ENCODE data around the gene TOPBP1. TPM values are rescaled to one million over a fixed set of nuclear protein-coding genes. Genes with fewer than 3 reads are reported as not detected.

TOPBP1 gene
- total and polyA plus RNA-seq, 2 of the 8 experiments (the other 6 are each of a cell fraction or from before 2014, with no cell fraction given), result 19.7 to 35.9 TPM

DNA sequence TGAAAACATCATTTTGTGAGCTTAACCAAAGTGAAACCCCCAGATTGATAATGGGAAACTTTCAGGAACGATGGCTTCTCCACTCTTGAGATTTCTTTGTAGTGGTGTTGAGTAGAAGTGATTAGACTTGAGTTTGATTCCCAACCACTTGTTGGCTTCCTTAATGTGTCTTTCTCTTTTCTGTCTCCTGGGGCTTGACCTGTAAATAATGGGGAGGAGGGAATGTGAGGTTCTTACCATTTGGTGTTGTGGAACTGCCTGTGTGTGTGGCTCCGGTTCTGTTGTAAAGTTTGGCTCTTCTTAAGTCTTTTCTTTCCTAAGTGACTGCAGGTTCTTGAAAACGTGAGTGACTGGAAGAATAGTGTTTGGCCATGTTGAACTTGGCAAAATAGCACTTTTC lies 85.6 kb downstream of the TOPBP1 start (continued):
- TF ChIP-seq, protein P1, sequence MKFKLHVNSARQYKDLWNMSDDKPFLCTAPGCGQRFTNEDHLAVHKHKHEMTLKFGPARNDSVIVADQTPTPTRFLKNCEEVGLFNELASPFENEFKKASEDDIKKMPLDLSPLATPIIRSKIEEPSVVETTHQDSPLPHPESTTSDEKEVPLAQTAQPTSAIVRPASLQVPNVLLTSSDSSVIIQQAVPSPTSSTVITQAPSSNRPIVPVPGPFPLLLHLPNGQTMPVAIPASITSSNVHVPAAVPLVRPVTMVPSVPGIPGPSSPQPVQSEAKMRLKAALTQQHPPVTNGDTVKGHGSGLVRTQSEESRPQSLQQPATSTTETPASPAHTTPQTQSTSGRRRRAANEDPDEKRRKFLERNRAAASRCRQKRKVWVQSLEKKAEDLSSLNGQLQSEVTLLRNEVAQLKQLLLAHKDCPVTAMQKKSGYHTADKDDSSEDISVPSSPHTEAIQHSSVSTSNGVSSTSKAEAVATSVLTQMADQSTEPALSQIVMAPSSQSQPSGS (IDR thresholded peaks at IDR 0.05; ENCODE audit: low read length), result no peak
- TF ChIP-seq SAP30 (IDR thresholded peaks at IDR 0.05; ENCODE audit: insufficient read depth, insufficient replicate concordance, low read length), result no peak
- TF ChIP-seq PHF8 (conservative IDR thresholded peaks at IDR 0.05; ENCODE audit: low read depth, low read length), result no peak
- TF ChIP-seq KDM1A (IDR thresholded peaks at IDR 0.05; ENCODE audit: borderline replicate concordance, low read length), result no peak
- TF ChIP-seq NRF1 (IDR thresholded peaks at IDR 0.05; ENCODE audit: low read depth, low read length), result no peak

Data from H1 (cell line).